ENCODE data around the gene DNASE1L3.

GRCh38 chr3:58210761-58211460, at the start of gene DNASE1L3:
- TF ChIP-seq CTCF (IDR thresholded peaks at IDR 0.05; ENCODE audit: insufficient read depth, low read length, poor library complexity, severe bottlenecking) (no peak), EZH2phosphoT487 (conservative IDR thresholded peaks at IDR 0.05; ENCODE audit: low read length) (no peak)
